GM12873 (cell line): ENCODE measurements around the gene CMTR2.

Source experiments
- CTCF ChIP-seq: IDR thresholded peaks from 2 replicates; pipeline ENCODE4 v1.5.1; 2012; ENCODE audit warnings: low read depth, mild to moderate bottlenecking, moderate library complexity, low read length, control low read depth; ENCODE audit not compliant: insufficient read depth; ENCODE audit errors: missing control alignments

The CMTR2 gene

GRCh38 chr16:71242601-71243000 is 46.6 kb downstream of the CMTR2 start:
- no peak for TF ChIP-seq CTCF

- no peak for TF ChIP-seq CTCF
Measured at GRCh38 chr16:71242036-71242435, 47.2 kb downstream of the CMTR2 start.
